Measurements from ENCODE around the gene AZIN2. TPM values are rescaled to one million over a fixed set of nuclear protein-coding genes. Genes with fewer than 3 reads are reported as not detected.

AZIN2 gene
- total RNA-seq, 1 donor from 2014 or later = 7.0 TPM

DNA sequence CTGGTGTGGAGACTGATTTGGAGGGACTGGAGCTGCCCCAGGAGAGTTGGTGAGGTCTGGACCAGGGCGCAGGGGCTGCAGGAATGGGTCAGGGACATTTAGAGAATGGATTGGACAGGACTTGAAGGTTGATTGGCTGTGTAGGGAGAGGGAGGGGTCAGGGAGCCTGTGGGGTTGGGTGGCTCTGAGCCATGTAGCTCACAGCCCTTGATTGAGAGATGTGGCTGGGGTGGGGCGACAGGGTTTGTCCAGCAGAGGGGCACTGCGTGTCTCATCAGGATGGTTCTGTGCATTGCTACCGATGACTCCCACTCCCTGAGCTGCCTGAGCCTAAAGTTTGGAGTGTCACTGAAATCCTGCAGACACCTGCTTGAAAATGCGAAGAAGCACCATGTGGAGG lies 12.1 kb downstream of the AZIN2 start:
- Mint-ChIP-seq H3K4me1 (ENCODE audit: low read depth, unreplicated experiment) (no peaks in the 10 kb centered on the region), H3K36me3 (ENCODE audit: unreplicated experiment) (no peaks in the 10 kb centered on the region)

DNA sequence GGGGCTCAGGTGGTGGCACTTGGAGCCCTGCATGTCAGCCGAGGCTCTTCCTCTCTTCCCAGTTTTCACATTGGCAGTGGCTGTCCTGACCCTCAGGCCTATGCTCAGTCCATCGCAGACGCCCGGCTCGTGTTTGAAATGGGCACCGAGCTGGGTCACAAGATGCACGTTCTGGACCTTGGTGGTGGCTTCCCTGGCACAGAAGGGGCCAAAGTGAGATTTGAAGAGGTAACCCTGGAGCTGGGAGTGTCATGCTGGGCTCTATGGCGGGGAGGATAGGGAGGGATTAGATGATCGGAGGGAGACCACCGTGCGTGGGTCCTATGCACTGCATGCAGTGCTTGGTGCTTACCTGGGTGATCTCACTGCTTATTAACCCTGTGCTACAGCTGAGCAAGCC lies 13.5 kb downstream of the AZIN2 start:
- TF ChIP-seq, protein P1, sequence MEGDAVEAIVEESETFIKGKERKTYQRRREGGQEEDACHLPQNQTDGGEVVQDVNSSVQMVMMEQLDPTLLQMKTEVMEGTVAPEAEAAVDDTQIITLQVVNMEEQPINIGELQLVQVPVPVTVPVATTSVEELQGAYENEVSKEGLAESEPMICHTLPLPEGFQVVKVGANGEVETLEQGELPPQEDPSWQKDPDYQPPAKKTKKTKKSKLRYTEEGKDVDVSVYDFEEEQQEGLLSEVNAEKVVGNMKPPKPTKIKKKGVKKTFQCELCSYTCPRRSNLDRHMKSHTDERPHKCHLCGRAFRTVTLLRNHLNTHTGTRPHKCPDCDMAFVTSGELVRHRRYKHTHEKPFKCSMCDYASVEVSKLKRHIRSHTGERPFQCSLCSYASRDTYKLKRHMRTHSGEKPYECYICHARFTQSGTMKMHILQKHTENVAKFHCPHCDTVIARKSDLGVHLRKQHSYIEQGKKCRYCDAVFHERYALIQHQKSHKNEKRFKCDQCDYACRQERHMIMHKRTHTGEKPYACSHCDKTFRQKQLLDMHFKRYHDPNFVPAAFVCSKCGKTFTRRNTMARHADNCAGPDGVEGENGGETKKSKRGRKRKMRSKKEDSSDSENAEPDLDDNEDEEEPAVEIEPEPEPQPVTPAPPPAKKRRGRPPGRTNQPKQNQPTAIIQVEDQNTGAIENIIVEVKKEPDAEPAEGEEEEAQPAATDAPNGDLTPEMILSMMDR (IDR thresholded peaks at IDR 0.05; ENCODE audit: partially characterized antibody, unreplicated experiment) = no peak
- H3K36me3 Mint-ChIP-seq (ENCODE audit: unreplicated experiment) = no peaks in the 10 kb centered on the region
- peaks cover 1% of the 10 kb centered on the region for H3K9me3 Mint-ChIP-seq (ENCODE audit: unreplicated experiment)
- H3K4me1 Mint-ChIP-seq (ENCODE audit: low read depth, unreplicated experiment) = no peaks in the 10 kb centered on the region
- H3K27me3 Mint-ChIP-seq (ENCODE audit: unreplicated experiment) = no peaks in the 10 kb centered on the region
- no peak overlapping the region for H3K27ac Mint-ChIP-seq (ENCODE audit: unreplicated experiment)
- no peak for DNase-seq
- no peak overlapping the region for H3K4me3 Mint-ChIP-seq (ENCODE audit: unreplicated experiment)

More for the DNA sequence above, 12.1 kb downstream of the AZIN2 start:
- DNase-seq = peak; percentile 33
- TF ChIP-seq, protein P1 (IDR thresholded peaks at IDR 0.05; ENCODE audit: partially characterized antibody, unreplicated experiment) = no peak
- no peak overlapping the region for H3K4me3 Mint-ChIP-seq (ENCODE audit: unreplicated experiment)
- H3K27ac Mint-ChIP-seq (ENCODE audit: unreplicated experiment) = no peak overlapping the region
- peaks cover 1% of the 10 kb centered on the region for H3K9me3 Mint-ChIP-seq (ENCODE audit: unreplicated experiment)
- no peaks in the 10 kb centered on the region for H3K27me3 Mint-ChIP-seq (ENCODE audit: unreplicated experiment)

DNA sequence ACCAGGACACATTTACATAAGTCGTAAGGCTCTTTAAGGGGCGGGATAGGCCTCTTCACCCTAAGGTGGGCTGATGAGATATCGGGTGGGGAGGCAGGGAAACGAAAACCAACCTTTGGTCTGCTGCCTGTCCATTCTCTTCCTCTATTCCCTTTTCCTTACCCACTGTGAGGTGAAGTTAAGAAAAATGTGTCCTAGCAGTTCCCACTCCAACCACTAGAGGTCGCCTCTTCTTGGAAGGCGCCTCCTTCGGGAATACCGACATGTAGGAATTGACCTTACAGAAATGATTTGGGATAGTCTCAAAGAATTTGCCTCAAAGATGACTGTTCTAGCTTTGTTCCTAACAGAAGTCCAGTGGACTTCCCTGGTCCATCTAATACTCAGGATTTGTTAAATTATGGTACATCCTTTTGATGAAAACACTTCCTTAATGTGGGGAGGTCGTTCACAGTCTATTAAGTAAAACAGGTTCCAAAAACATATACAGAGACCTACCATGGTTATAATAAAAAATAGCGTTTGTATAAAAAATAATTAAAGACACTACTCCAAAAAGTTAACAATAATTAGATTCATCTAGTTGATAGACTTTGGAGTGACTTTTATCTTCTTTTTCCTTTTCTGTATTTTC lies 14.1 kb downstream of the AZIN2 start:
- no peaks in the 10 kb centered on the region for H3K27me3 Mint-ChIP-seq (ENCODE audit: unreplicated experiment)
- H3K9me3 Mint-ChIP-seq (ENCODE audit: unreplicated experiment) = peaks cover 1% of the 10 kb centered on the region
- TF ChIP-seq, protein P1 (IDR thresholded peaks at IDR 0.05; ENCODE audit: partially characterized antibody, unreplicated experiment) = peak; percentile 99
- no peak overlapping the region for H3K27ac Mint-ChIP-seq (ENCODE audit: unreplicated experiment)
- DNase-seq = peak; percentile 71
- no peaks in the 10 kb centered on the region for H3K4me1 Mint-ChIP-seq (ENCODE audit: low read depth, unreplicated experiment)
- H3K36me3 Mint-ChIP-seq (ENCODE audit: unreplicated experiment) = no peaks in the 10 kb centered on the region
- no peak overlapping the region for H3K4me3 Mint-ChIP-seq (ENCODE audit: unreplicated experiment)

- Mint-ChIP-seq H3K4me1 (ENCODE audit: low read depth, unreplicated experiment) (no peaks in the 10 kb centered on the region), H3K27ac (ENCODE audit: unreplicated experiment) (no peak overlapping the region), H3K36me3 (ENCODE audit: unreplicated experiment) (no peaks in the 10 kb centered on the region), H3K4me3 (ENCODE audit: unreplicated experiment) (no peak overlapping the region), H3K9me3 (ENCODE audit: unreplicated experiment) (peaks cover 4% of the 10 kb centered on the region), H3K27me3 (ENCODE audit: unreplicated experiment) (no peaks in the 10 kb centered on the region)
- TF ChIP-seq, protein P1 (IDR thresholded peaks at IDR 0.05; ENCODE audit: partially characterized antibody, unreplicated experiment) = no peak
- DNase-seq = no peak
Observed at GRCh38 chr1:33096363-33097005, 15.5 kb downstream of the AZIN2 start.

DNA sequence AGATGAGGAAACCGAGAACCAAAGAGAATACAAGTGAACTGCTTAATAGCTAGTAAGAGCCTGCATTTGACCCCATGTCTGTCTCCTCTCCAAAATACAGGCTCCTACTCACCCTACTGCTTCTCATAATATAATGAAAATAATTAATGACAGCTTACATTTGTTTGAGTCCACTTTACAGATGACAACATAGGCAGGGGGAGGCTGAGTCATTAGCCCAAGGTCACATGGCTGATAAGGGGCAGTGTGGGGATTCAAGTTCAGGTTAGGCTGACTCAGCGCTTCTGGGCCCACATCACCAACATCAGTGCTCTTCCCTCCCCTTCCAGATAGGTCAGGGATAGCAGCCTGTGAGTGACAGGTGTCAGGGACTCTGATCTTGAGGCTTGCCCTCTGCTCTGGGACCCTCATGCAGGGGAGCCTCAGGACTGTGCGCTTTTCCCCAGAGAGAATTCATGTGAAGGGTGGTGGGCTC lies 16.2 kb downstream of the AZIN2 start:
- Mint-ChIP-seq H3K27me3 (ENCODE audit: unreplicated experiment) (no peaks in the 10 kb centered on the region), H3K27ac (ENCODE audit: unreplicated experiment) (no peak overlapping the region), H3K9me3 (ENCODE audit: unreplicated experiment) (peaks cover 4% of the 10 kb centered on the region), H3K4me1 (ENCODE audit: low read depth, unreplicated experiment) (peaks cover under 1% of the 10 kb centered on the region), H3K4me3 (ENCODE audit: unreplicated experiment) (no peak overlapping the region), H3K36me3 (ENCODE audit: unreplicated experiment) (no peaks in the 10 kb centered on the region)
- TF ChIP-seq, protein P1 (IDR thresholded peaks at IDR 0.05; ENCODE audit: partially characterized antibody, unreplicated experiment) = no peak
- DNase-seq = no peak
